Measurements from ENCODE around the gene PIM3. TPM values are rescaled to one million over a fixed set of nuclear protein-coding genes. Genes with fewer than 3 reads are reported as not detected.

Gene PIM3
- total RNA-seq, 2 donors from 2014 or later: 94.8 to 235 TPM

GRCh38 chr22:49997932-49998717 is 37.6 kb downstream of the PIM3 start:
- H3K9me3 Mint-ChIP-seq: no peaks in the 10 kb centered on the region
- H3K36me3 Mint-ChIP-seq (ENCODE audit: low read depth): no peaks in the 10 kb centered on the region
- no peak overlapping the region for H3K4me3 Mint-ChIP-seq
- H3K27ac Mint-ChIP-seq: no peak overlapping the region
- peaks cover 4% of the 10 kb centered on the region for H3K4me1 Mint-ChIP-seq
- ATAC-seq (replicated peaks): no peak
- no peaks in the 10 kb centered on the region for H3K27me3 Mint-ChIP-seq

- Mint-ChIP-seq H3K27ac (no peak overlapping the region), H3K4me3 (no peak overlapping the region), H3K36me3 (ENCODE audit: low read depth) (no peaks in the 10 kb centered on the region), H3K4me1 (no peaks in the 10 kb centered on the region), H3K27me3 (peaks cover 2% of the 10 kb centered on the region), H3K9me3 (no peaks in the 10 kb centered on the region)
- no peak for ATAC-seq (replicated peaks)
These were observed 38.1 kb downstream of the PIM3 start for GRCh38 chr22:49998718-49999062.

DNA sequence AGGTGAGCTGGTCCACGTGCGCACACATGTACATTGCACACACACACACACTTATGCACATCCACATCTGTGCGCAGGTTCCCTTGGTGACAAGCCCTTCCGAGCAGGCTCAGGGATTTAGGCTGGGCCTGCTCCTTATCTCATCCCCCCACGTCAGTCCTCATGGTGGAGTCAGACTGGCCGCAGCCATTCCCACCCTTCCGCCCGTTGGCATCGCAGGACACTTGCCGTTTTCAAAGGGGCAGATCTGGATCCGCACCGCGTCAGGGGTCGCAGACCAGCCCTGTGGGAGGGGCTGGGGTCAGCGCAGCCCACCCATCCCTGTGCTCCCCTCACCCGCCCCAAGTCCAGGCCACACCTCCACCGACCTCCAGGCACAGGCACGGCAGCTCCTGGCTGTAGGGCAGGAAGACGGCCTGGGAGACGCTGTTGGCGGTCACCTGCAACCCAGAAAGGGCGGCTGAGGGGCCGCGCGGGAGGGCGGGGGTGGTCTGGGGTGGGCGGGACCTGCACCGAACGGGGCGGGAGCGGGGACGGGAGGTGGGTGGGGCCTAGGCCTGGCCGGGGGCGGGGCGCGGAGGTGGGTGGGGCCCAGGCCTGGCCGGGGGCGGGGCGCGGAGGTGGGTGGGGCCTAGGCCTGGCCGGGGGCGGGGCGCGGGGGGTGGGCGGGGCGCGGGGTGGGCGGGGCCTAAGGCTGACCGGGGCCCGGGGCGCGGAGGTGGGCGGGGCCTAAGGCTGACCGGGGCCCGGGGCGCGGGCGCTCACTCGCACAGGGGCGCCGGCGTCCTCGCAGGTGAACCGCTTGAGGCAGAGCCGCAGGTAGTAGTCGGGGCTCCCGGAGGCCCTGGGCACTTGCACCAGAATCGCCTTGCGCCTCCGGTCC is 38.7 kb downstream of the PIM3 start:
- ATAC-seq (replicated peaks): peak; percentile 34
- Mint-ChIP-seq H3K27ac (no peak overlapping the region), H3K4me3 (no peak overlapping the region)

DNA sequence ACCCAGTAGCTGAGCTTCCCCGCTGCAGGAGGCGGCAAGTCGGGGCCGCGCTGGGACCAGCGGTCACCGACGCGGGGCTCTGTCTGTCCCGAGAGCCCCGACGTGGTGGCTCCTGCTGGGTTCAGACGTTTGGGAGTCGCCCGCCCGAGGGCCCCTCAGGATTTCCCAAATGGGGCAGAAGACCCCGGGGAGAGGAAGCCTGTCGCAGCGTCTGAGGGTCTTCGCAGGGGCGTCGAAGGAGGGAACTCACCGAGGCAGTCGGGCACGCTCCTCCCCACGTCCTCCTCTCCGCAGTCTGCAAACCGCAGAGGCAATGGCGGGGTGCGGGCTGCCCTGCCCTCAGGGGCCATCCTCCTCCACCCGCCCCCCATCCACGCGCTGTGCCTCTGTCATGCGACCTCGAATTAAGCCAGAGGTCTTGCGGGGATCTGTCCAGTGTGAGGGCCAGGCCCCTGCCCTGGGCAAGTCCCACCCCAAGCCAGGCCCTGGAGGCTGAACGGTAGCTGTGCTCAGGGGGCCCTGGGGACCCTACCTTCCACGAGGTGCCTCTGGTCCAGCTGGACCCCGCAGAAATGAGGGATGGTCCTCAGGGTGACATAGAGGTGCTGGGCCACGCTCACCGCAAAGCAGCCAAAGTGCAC is 39.5 kb downstream of the PIM3 start:
- peaks cover 2% of the 10 kb centered on the region for H3K4me1 Mint-ChIP-seq
- no peak overlapping the region for H3K27ac Mint-ChIP-seq
- H3K36me3 Mint-ChIP-seq (ENCODE audit: low read depth): no peaks in the 10 kb centered on the region
- no peak for ATAC-seq (replicated peaks)
- H3K4me3 Mint-ChIP-seq: no peak overlapping the region
- no peaks in the 10 kb centered on the region for H3K9me3 Mint-ChIP-seq
- H3K27me3 Mint-ChIP-seq: peaks cover 4% of the 10 kb centered on the region

More for the DNA sequence above, 38.7 kb downstream of the PIM3 start:
- Mint-ChIP-seq H3K4me1 (no peaks in the 10 kb centered on the region), H3K9me3 (no peaks in the 10 kb centered on the region), H3K27me3 (peaks cover 4% of the 10 kb centered on the region), H3K36me3 (ENCODE audit: low read depth) (no peaks in the 10 kb centered on the region)

- no peaks in the 10 kb centered on the region for H3K36me3 Mint-ChIP-seq (ENCODE audit: low read depth)
- H3K27me3 Mint-ChIP-seq: peaks cover 4% of the 10 kb centered on the region
- H3K27ac Mint-ChIP-seq: no peak overlapping the region
- no peaks in the 10 kb centered on the region for H3K9me3 Mint-ChIP-seq
- peaks cover 6% of the 10 kb centered on the region for H3K4me1 Mint-ChIP-seq
- no peak for ATAC-seq (replicated peaks)
- H3K4me3 Mint-ChIP-seq: no peak overlapping the region
These were observed 40.2 kb downstream of the PIM3 start for GRCh38 chr22:50000587-50001387.

- Mint-ChIP-seq H3K4me3 (no peak overlapping the region), H3K9me3 (no peaks in the 10 kb centered on the region), H3K4me1 (peaks cover 6% of the 10 kb centered on the region), H3K36me3 (ENCODE audit: low read depth) (no peaks in the 10 kb centered on the region), H3K27ac (no peak overlapping the region), H3K27me3 (peaks cover 4% of the 10 kb centered on the region)
- no peak for ATAC-seq (replicated peaks)
These were observed 41.0 kb downstream of the PIM3 start for GRCh38 chr22:50001388-50002231.

DNA sequence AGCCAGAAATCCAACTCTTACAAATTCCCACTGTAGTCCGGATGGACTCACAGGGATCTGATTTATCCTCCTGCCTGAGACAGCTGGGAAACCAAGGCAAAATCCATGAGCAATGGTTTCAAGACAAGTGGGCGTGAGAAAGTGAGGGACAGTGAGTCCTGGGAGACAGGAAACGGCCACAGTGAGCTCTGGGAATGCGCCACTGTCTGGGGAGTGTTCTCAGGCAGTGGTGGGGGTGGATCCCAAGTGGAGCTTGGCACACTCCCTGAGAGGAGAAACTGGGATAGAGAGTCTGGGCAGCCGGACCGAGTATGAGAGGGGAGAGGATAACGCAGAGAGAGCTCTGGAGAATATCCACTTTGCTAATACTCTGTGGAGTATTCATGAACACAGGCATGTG is 42.2 kb downstream of the PIM3 start:
- H3K4me1 Mint-ChIP-seq: peaks cover 6% of the 10 kb centered on the region
- peaks cover 4% of the 10 kb centered on the region for H3K27me3 Mint-ChIP-seq
- H3K36me3 Mint-ChIP-seq (ENCODE audit: low read depth): no peaks in the 10 kb centered on the region
- ATAC-seq (replicated peaks): no peak
- H3K4me3 Mint-ChIP-seq: no peak overlapping the region
- no peaks in the 10 kb centered on the region for H3K9me3 Mint-ChIP-seq
- no peak overlapping the region for H3K27ac Mint-ChIP-seq

DNA sequence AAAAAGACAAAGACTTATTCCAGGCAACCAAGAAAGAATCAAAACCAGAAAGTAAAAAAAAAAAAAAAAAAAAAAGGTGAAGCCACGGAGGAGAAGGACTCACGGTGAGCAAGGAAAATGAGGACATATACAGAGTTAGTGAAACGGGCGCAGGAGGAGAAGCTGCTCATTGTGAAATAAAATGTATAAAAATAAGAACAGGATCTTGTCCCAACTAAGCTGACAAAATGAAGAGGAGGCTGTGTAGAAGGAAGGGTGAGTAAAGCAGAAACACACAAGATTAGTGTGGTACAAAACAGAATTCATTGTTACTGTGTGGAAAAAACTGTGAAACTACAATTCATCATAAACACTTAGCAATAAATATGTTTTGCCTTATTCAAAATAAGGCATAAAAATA is 44.3 kb downstream of the PIM3 start:
- H3K27me3 Mint-ChIP-seq: peaks cover 4% of the 10 kb centered on the region
- peak; percentile 77 for ATAC-seq (replicated peaks)
- H3K27ac Mint-ChIP-seq: peak overlapping the region; percentile 79
- H3K9me3 Mint-ChIP-seq: no peaks in the 10 kb centered on the region
- no peaks in the 10 kb centered on the region for H3K36me3 Mint-ChIP-seq (ENCODE audit: low read depth)
- peak overlapping the region; percentile 60 for H3K4me3 Mint-ChIP-seq
- peaks cover 6% of the 10 kb centered on the region for H3K4me1 Mint-ChIP-seq

DNA sequence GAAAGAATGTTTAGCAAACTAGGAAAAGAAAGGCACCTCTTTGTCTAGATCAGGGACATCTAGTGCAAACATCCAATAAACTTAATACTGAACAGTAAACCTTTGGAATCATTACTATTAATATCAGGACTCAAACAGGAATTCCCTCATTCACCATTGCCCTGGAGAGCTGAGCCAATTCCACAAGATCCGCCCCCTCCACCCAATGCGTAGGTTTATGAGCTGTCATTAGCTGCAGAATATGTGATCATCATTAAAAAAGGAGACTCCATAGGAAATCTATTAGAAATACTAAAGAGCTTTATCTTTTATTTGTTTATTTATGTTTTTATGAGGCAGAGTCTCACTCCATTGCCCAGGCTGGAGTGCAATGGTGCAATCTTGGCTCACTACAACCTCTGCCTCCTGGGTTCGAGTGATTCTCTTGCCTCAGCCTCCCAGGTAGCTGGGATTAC is 46.5 kb downstream of the PIM3 start:
- no peak for ATAC-seq (replicated peaks)
- Mint-ChIP-seq H3K27ac (no peak overlapping the region), H3K36me3 (ENCODE audit: low read depth) (no peaks in the 10 kb centered on the region), H3K9me3 (no peaks in the 10 kb centered on the region), H3K27me3 (peaks cover 13% of the 10 kb centered on the region), H3K4me3 (no peak overlapping the region), H3K4me1 (peaks cover 14% of the 10 kb centered on the region)

DNA sequence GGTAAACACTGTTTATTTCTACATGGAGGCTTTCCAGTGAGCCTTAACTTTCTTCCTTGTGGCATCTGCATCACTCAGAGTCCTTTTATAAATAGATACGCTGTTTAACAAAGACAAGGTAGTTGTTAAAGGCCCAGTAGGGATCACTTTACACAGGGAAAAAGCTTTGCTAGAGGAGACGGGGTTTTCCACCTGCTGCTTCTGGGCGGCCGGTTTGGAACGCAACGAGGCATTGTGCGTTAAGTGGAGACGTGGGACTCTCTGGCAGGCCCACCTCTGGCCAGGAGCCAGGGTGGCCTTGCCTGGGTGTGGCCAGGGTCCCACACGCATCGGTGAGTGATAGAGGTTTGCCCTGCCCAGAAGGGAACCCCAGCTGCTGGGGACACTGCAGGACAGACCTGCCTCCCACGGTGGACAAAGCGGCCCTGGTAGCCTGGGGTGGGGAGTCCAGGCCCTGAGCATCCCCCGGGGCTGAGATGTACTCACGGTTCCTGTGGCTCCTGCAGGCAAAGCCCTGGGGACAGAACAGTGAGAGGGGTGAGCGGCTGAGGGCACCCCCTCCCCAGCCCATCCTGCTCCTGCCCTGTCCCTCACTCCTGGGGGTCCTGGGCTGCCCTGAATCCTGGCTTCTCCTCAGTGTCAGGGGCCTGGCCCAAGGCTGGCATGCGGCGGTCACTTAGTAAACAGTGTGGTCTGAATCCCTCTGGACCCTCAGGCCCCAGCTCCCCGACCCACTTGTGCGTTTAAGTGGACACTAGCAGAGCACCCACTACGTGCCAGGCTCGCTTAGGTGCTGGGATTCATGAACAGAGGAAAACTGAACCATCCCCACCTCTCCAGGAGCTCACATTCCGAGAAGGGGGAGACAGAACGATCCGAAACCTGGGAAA is 47.8 kb downstream of the PIM3 start:
- Mint-ChIP-seq H3K36me3 (ENCODE audit: low read depth) (no peaks in the 10 kb centered on the region), H3K4me1 (peaks cover 14% of the 10 kb centered on the region), H3K27ac (no peak overlapping the region), H3K9me3 (no peaks in the 10 kb centered on the region), H3K27me3 (peaks cover 13% of the 10 kb centered on the region), H3K4me3 (no peak overlapping the region)
- no peak for ATAC-seq (replicated peaks)

DNA sequence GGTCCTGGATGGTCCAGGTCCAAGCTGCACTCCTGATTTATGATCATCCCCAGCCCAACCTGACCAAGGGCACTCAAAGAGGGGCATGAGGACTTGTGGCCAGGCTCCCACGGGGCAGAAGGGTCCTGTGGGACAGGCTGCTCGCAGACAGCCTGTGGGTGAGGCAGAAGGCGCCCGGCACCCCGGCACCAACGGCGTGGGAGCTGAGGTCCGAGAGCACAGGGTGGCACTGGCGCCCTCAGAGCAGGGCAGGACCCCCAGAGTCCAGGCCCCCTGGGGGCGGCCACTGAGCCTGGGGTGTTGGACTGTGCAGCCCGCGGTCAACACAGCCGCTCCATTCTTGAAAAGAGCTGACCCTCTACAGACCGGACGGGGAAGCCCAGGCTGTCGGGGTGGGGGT is 48.7 kb downstream of the PIM3 start:
- Mint-ChIP-seq H3K27me3 (peaks cover 9% of the 10 kb centered on the region), H3K9me3 (no peaks in the 10 kb centered on the region), H3K4me1 (peaks cover 14% of the 10 kb centered on the region), H3K27ac (no peak overlapping the region), H3K4me3 (no peak overlapping the region), H3K36me3 (ENCODE audit: low read depth) (no peaks in the 10 kb centered on the region)
- ATAC-seq (replicated peaks): no peak

DNA sequence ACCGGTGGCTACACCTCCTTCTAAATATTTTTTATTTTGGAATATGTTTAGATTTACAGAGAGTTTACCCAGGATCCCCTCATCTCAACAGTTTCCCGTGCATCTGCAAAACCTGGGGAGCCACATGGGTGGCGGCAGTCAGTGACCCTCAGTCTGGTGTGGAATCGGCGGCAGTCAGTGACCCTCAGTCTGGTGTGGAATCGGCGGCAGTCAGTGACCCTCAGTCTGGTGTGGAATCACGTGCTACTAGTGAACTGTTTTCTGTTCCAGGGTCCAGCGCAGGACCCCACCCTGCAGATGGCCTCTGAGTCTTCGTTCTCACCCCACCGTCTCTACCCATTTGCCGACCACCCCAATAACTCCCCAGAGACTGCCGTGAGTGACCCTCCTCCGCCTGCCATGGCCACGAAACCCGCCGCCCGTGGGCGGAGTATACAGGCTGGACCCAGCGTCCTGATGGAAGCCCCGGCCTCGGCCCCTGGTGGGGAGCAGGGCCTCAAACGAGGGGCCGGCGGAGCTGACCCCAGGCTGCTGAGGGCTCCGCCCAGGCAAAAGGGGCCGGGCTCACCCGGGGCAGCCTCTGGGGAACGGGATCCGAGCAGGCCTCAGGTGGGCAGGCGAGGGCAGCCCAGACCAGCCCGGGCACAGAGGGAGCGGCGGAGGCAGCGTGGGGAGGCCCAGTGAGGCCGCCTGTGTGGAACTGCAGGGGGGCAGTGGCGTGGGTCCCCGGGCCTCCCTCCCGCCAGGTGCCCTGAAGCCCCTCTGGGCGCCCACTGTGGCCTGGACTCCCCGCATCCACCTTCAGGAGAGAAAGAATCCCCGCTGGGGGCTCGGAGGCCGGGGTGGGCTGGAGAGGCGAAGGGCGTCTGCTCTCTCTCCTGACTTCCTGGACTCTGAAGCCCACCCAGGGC is 49.4 kb downstream of the PIM3 start:
- Mint-ChIP-seq H3K36me3 (ENCODE audit: low read depth) (no peaks in the 10 kb centered on the region), H3K4me1 (peaks cover 13% of the 10 kb centered on the region), H3K27ac (no peak overlapping the region), H3K9me3 (no peaks in the 10 kb centered on the region), H3K27me3 (peaks cover 9% of the 10 kb centered on the region), H3K4me3 (no peak overlapping the region)
- no peak for ATAC-seq (replicated peaks)
